ENCODE measurements around the gene DPH1.

GRCh38 chr17:2022647-2023240 lies 7.2 kb upstream of the DPH1 start:
- TF ChIP-seq, protein P1, sequence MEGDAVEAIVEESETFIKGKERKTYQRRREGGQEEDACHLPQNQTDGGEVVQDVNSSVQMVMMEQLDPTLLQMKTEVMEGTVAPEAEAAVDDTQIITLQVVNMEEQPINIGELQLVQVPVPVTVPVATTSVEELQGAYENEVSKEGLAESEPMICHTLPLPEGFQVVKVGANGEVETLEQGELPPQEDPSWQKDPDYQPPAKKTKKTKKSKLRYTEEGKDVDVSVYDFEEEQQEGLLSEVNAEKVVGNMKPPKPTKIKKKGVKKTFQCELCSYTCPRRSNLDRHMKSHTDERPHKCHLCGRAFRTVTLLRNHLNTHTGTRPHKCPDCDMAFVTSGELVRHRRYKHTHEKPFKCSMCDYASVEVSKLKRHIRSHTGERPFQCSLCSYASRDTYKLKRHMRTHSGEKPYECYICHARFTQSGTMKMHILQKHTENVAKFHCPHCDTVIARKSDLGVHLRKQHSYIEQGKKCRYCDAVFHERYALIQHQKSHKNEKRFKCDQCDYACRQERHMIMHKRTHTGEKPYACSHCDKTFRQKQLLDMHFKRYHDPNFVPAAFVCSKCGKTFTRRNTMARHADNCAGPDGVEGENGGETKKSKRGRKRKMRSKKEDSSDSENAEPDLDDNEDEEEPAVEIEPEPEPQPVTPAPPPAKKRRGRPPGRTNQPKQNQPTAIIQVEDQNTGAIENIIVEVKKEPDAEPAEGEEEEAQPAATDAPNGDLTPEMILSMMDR (IDR thresholded peaks at IDR 0.05) = no peak
- TF ChIP-seq NFIC (IDR thresholded peaks at IDR 0.05; ENCODE audit: borderline replicate concordance) (no peak), POLR2AphosphoS5 (IDR thresholded peaks at IDR 0.05; ENCODE audit: low read depth, low read length) (no peak), MEF2A (IDR thresholded peaks at IDR 0.05; ENCODE audit: borderline replicate concordance, low read depth) (no peak), EZH2phosphoT487 (IDR thresholded peaks at IDR 0.05; ENCODE audit: borderline replicate concordance, low read depth) (no peak), NRF1 (IDR thresholded peaks at IDR 0.05; ENCODE audit: low read depth, low read length) (no peak), RFX5 (IDR thresholded peaks at IDR 0.05; ENCODE audit: low read length) (no peak), ELF1 (IDR thresholded peaks at IDR 0.05) (no peak)
- TF ChIP-seq, protein P2, sequence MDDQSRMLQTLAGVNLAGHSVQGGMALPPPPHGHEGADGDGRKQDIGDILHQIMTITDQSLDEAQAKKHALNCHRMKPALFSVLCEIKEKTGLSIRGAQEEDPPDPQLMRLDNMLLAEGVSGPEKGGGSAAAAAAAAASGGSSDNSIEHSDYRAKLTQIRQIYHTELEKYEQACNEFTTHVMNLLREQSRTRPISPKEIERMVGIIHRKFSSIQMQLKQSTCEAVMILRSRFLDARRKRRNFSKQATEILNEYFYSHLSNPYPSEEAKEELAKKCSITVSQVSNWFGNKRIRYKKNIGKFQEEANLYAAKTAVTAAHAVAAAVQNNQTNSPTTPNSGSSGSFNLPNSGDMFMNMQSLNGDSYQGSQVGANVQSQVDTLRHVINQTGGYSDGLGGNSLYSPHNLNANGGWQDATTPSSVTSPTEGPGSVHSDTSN (IDR thresholded peaks at IDR 0.05) = no peak
- TF ChIP-seq, protein P3, sequence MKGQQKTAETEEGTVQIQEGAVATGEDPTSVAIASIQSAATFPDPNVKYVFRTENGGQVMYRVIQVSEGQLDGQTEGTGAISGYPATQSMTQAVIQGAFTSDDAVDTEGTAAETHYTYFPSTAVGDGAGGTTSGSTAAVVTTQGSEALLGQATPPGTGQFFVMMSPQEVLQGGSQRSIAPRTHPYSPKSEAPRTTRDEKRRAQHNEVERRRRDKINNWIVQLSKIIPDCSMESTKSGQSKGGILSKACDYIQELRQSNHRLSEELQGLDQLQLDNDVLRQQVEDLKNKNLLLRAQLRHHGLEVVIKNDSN (IDR thresholded peaks at IDR 0.05; ENCODE audit: borderline replicate concordance, low read depth) = no peak

Data from SK-N-SH (cell line).